Measurements from ENCODE around the gene SERPINC1.
A peak's percentile ranks its signal among the peaks of the same experiment; 100 is the strongest.
"Not testable (repeated sequence)": the region's sequence is repeated elsewhere in the genome, so short reads cannot be mapped to it uniquely, and the experiment has no call there.

Gene SERPINC1

GRCh38 chr1:173889885-173890284 is 27.2 kb downstream of the SERPINC1 start:
- DNase-seq = no peak

- no peak for DNase-seq
Observed at GRCh38 chr1:173888749-173889148, 28.4 kb downstream of the SERPINC1 start.

- no peak for DNase-seq
Observed at GRCh38 chr1:173887627-173888026, 29.5 kb downstream of the SERPINC1 start.

GRCh38 chr1:173886746-173887611 is 30.1 kb downstream of the SERPINC1 start:
- no peak for DNase-seq

- no peak for DNase-seq
Observed at GRCh38 chr1:173884701-173885100, 32.4 kb downstream of the SERPINC1 start.

- DNase-seq = not testable (repeated sequence)
Observed at GRCh38 chr1:173881117-173881516, 36.0 kb downstream of the SERPINC1 start.

GRCh38 chr1:173878251-173878650 is 38.9 kb downstream of the SERPINC1 start:
- DNase-seq = no peak

- no peak for DNase-seq
Observed at GRCh38 chr1:173876732-173877131, 40.4 kb downstream of the SERPINC1 start.

- DNase-seq = no peak
Observed at GRCh38 chr1:173871500-173871899, 45.6 kb downstream of the SERPINC1 start.

- no peak for DNase-seq
Observed at GRCh38 chr1:173871091-173871490, 46.0 kb downstream of the SERPINC1 start.

GRCh38 chr1:173870252-173871075 is 46.7 kb downstream of the SERPINC1 start:
- DNase-seq = peak; percentile 91

- no peak for DNase-seq
Observed at GRCh38 chr1:173869021-173869359, 48.1 kb downstream of the SERPINC1 start.

- peak; percentile 98 for DNase-seq
Observed at GRCh38 chr1:173868266-173869020, 48.7 kb downstream of the SERPINC1 start, which contains the start of gene ZBTB37. Gene ZBTB37, plus strand, starts transcription at chr1:173868380. Its CDS starts 1,846 bp downstream, at chr1:173870226.

- DNase-seq = peak; percentile 100
Observed at GRCh38 chr1:173867753-173868265, 49.3 kb downstream of the SERPINC1 start, which contains the start of gene GAS5. Gene GAS5, minus strand, starts transcription at chr1:173867989.

- peak; percentile 53 for DNase-seq
Observed at GRCh38 chr1:173867141-173867752, 49.9 kb downstream of the SERPINC1 start.

GRCh38 chr1:173866413-173867115 is 50.6 kb downstream of the SERPINC1 start:
- peak; percentile 46 for DNase-seq

GRCh38 chr1:173865468-173866164 is 51.5 kb downstream of the SERPINC1 start:
- DNase-seq = peak; percentile 31

- DNase-seq = peak; percentile 38
Observed at GRCh38 chr1:173864179-173864867, 52.8 kb downstream of the SERPINC1 start.

GRCh38 chr1:173863224-173864161 is 53.6 kb downstream of the SERPINC1 start:
- DNase-seq = no peak

Data from activated CD4-positive, alpha-beta T cell treated with anti-CD3 and anti-CD28 coated beads, Interleukin-10, Interleukin-2, amounts not matched to agents 100 ng/mL and 50 ng/mL, durations not matched to agents 16 hours and 8 hours (primary cell).